Heart left ventricle (tissue), 16 donors: ENCODE results near the gene SMARCA2. TPM values are rescaled to one million over a fixed set of nuclear protein-coding genes. Genes with fewer than 3 reads are reported as not detected.

Experiments
- ATAC-seq, 4 donors: fragments of 200-7000 bp; cut with Tn5 transposase; one replicate each; pipeline ENCODE4 v1.9.1; 2020 to 2022; ENCODE audit warnings: moderate library complexity in 4 of 4, mild to moderate bottlenecking in 3 of 4, moderate number of reproducible peaks in 1 of 4
- DNase-seq, 5 donors: peaks; one replicate each; pipeline ENCODE4 v3.0.0-alpha.2; 2020
- H3K27ac ChIP-seq, 12 donors: fragments of 200-600 bp; sonication (generic) in 4 of 12; one replicate each; pipeline versions ENCODE4 v1.5.0 to v1.8.0; 2016 to 2022; ENCODE audit warnings: mild to moderate bottlenecking in 2 of 12
- H3K27me3 ChIP-seq, 9 donors: fragments of 200-600 bp; sonication (generic) in 2 of 9; one replicate each; pipeline versions ENCODE4 v1.5.1 to v1.8.0; 2016 to 2022; ENCODE audit warnings: mild to moderate bottlenecking in 3 of 9
- H3K36me3 ChIP-seq, 9 donors: fragments of 200-600 bp; sonication (generic) in 2 of 9; one replicate each; pipeline versions ENCODE4 v1.5.0 to v1.8.0; 2018 to 2022; ENCODE audit warnings: mild to moderate bottlenecking in 2 of 9
- H3K4me1 ChIP-seq, 12 donors: fragments of 200-600 bp; sonication (generic) in 4 of 12; one replicate each; pipeline versions ENCODE4 v1.5.0 to v1.8.0; 2016 to 2022; ENCODE audit warnings: mild to moderate bottlenecking in 3 of 12
- H3K4me3 ChIP-seq, 12 donors: fragments of 200-600 bp; sonication (generic) in 4 of 12; one replicate each; pipeline versions ENCODE4 v1.5.0 to v1.8.0; 2017 to 2022; ENCODE audit warnings: mild to moderate bottlenecking in 9 of 12, moderate library complexity in 4 of 12
- H3K9me3 ChIP-seq, 12 donors: fragments of 200-600 bp; sonication (generic) in 4 of 12; one replicate each; pipeline versions ENCODE4 v1.5.0 to v1.8.0; 2016 to 2022; ENCODE audit warnings: mild to moderate bottlenecking in 1 of 12
- POLR2A ChIP-seq, 2 donors: fragments of 450-650 bp; IDR thresholded peaks; one replicate each; pipeline ENCODE4 v1.6.1; 2017; ENCODE audit warnings: antibody characterized with exemption in 2 of 2, mild to moderate bottlenecking in 2 of 2, moderate library complexity in 2 of 2
- WGBS, 4 donors: extraction: QIAGEN DNeasy Blood & Tissue Kit in 2 of 4; methylation state at CpG; one replicate each; pipeline versions ENCODE4 v1.1.5 to v1.1.7; 2013 to 2018; 5-methylcytosine and 5-hydroxymethylcytosine counted together
- intact Hi-C, 10 donors: fragments of 100-400 bp; cut with DNase I; formaldehyde crosslinking; loops; one replicate each; pipeline versions ENCODE4 v1.11.1 to v1.14.2; 2022
- polyA plus RNA-seq, 2 donors: library from polyadenylated mRNA; stranded (reverse); fragments of 200-250 nt; gene quantifications; one replicate each; pipeline ENCODE4 v1.2.3, GENCODE V29; 2013
- total RNA-seq, 9 donors: library from RNA; depleted of rRNA in 2 of 9; stranded (reverse); fragments of >200 nt in 2 of 9; fragmentation: NEBNext Ultra II Directional in 3 of 9; extraction: Animal tissue kit (Norgen Biotek cat#: 25700) in 3 of 9; gene quantifications; one replicate each; pipeline versions ENCODE4 v1.1.0 to v1.2.4, GENCODE V29; 2016 to 2023
- TF ChIP-seq, protein P1 (sequence below), 12 donors: fragments of 200-600 bp; sonication (generic) in 4 of 12; IDR thresholded peaks; one replicate each; pipeline versions ENCODE4 v1.5.0 to v1.8.0; 2018 to 2022; ENCODE audit warnings: antibody characterized with exemption in 12 of 12, mild to moderate bottlenecking in 5 of 12
- donor health status: ischemic (EF 13 %, LVEDD 7.1; RV severe dilation, severe dysfunction).
- donor health status: healthy with polysubstance abuse.
- donor health status: DM: no; HTN: yes; CAD: no.
- donor health status: DM: no; HTN: no; CAD: no.
- donor health status: ischemic (EF 25% LVEDD 6.9; RV normal size, moderate dysfunction).
- donor health status: ischemic (EF 25% LVEDD 5.7; RV mildly dilated, moderate dysfunction).
- donor health status: healthy.
- donor health status: DM: yes; HTN: yes; CAD: no.
- donor health status: ischemic (EF 35%, LVEDD 5.7; RV mildly dilated, moderate dysfunction).
- donor health status: nonischemic (EF 11% LVEDD 7.7; RV severe dilation, severe dysfunction).
- donor health status: DM: yes; HTN: yes; CAD: no.
- donor health status: PGD.
- donor health status: ischemic (EF 29% LVEDD 5.4; RV normal size, mild dysfunction).
- donor health status: nonischemic (EF 23%, LVEDD 6.1; RV moderate dilation, normal function).

SMARCA2 gene
- total and polyA plus RNA-seq, 11 donors, result 29.3 to 149 (median 103) TPM

DNA sequence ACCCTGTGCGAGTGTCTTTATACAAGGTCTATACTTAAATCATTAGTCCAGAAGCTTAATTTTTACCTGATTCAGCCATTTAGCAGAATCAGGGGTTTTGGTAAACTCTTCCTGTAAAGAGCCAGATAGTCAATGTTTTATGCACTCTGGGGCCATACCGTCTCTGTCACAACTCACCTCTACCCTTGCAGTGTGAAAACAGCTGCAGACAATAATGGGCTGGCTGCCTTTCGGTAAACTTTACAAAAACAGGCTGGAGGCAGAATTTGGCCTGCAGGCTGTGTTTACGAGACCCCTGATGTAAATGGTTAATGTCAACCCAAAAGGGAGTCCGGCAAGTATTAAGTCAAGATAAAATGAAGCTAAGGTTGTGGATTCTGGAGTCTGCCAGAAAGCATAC lies 32.8 kb downstream of the SMARCA2 start:
- 91 to 95% (median 93%) methylated on average over 5 of the region's 5 CpGs for WGBS, 4 donors
- ATAC-seq, result no peak

DNA sequence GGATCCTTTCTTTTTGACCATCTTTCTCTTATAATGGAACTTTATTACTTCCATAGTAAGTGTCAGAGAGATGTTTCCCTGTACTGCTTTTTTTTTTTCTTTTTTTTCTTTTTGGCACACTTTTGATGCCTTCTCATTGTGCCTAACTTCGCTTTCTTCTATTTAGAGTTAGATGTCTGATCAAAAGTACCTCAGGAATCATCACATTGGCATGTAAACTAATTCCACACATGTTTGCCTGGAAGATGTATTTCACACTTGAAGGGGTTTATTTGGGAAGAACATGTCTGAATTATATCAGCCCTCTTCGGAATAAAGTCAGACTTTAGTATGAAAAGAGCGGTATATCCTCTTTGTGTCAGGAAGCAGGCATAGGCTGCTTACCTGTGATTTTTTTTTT lies 35.1 kb downstream of the SMARCA2 start:
- intact Hi-C loops, result loop anchor here in 2 of 10 donors (5.0 kb wide), 1 partner anchor 33 kb away; the partner anchor contains the start of gene SMARCA2 (in 2 of the 2)
- ATAC-seq (no peak), DNase-seq (no peak)
- Histone ChIP-seq H3K4me3 (no peak overlapping the region), H3K9me3 (no peaks in the 10 kb centered on the region), H3K4me1 (peaks cover 0 to 20% (median 0%) of the 10 kb centered on the region in 12 donors), H3K36me3 (peaks cover 0 to 65% (median 36%) of the 10 kb centered on the region in 9 donors), H3K27me3 (no peaks in the 10 kb centered on the region), H3K27ac (no peak overlapping the region)
- 73 to 85% (median 83%) methylated on average over 3 of the region's 3 CpGs for WGBS, 4 donors
- no peak for TF ChIP-seq POLR2A (IDR thresholded peaks at IDR 0.05)
- TF ChIP-seq, protein P1, sequence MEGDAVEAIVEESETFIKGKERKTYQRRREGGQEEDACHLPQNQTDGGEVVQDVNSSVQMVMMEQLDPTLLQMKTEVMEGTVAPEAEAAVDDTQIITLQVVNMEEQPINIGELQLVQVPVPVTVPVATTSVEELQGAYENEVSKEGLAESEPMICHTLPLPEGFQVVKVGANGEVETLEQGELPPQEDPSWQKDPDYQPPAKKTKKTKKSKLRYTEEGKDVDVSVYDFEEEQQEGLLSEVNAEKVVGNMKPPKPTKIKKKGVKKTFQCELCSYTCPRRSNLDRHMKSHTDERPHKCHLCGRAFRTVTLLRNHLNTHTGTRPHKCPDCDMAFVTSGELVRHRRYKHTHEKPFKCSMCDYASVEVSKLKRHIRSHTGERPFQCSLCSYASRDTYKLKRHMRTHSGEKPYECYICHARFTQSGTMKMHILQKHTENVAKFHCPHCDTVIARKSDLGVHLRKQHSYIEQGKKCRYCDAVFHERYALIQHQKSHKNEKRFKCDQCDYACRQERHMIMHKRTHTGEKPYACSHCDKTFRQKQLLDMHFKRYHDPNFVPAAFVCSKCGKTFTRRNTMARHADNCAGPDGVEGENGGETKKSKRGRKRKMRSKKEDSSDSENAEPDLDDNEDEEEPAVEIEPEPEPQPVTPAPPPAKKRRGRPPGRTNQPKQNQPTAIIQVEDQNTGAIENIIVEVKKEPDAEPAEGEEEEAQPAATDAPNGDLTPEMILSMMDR (IDR thresholded peaks at IDR 0.05), result no peak

More for the DNA sequence above, 32.8 kb downstream of the SMARCA2 start:
- TF ChIP-seq, protein P1 (IDR thresholded peaks at IDR 0.05), result no peak
- TF ChIP-seq POLR2A (IDR thresholded peaks at IDR 0.05), result no peak
- DNase-seq, result no peak
- Histone ChIP-seq H3K36me3 (peaks cover 0 to 81% (median 48%) of the 10 kb centered on the region in 9 donors), H3K4me3 (no peak overlapping the region), H3K27me3 (no peaks in the 10 kb centered on the region), H3K9me3 (no peaks in the 10 kb centered on the region), H3K27ac (no peak overlapping the region), H3K4me1 (peaks cover 0 to 23% (median 1%) of the 10 kb centered on the region in 12 donors)
- intact Hi-C loops, result no loop called here

DNA sequence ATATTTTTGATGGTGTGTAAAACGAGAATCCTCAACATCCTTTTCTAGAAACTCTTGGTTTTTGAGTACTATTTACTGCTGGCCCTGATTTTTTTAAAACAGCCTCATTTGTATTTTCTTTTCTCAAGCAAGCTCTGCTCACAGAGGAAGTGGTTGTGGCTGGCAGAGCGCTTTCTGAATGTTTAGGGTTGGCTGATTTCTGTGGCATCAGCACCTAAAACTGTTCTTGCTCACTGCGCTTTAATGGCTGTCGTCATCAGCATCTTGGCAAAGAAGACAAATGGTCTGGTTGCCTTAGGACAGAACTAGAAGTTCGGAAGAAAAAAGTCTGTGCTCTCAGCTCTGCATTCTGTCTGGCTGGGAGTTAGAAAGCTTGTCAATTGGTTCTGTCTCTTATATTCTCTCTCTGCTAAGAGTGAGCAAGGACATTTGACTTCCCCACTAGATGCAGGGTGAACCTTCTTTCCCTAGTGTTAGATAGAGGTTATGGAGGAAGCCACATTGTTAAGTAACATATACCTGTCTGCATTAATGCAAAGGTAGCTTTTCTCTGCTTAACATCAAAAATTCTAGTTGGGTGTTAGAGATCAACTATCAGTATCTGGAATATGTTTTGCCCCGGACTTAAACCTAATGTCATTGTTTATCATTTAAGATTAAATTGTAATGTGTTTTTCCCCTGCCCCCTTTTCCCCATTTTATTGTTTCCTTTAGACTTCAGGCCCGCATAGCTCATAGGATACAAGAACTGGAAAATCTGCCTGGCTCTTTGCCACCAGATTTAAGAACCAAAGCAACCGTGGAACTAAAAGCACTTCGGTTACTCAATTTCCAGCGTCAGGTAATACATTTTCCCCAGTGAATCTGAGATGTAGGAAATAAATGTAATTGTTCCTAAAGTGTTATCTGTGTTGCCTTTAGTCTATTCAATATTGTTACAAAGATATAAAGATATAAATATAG lies 39.0 kb downstream of the SMARCA2 start:
- intact Hi-C loops, result loop anchor here in 2 of 10 donors (5.0 kb wide), 1 partner anchor 37 kb away; the partner anchor contains the start of gene SMARCA2 (in 2 of the 2)
- peak in 2 of 4 donors; percentile 50 for ATAC-seq
- 71 to 78% (median 75%) methylated on average over 10 of the region's 10 CpGs for WGBS, 4 donors
- no peak for DNase-seq
- no peak overlapping the region for H3K4me3 ChIP-seq
- peak overlapping the region in 2 of 12 donors; percentile 58 to 66 for H3K27ac ChIP-seq
- TF ChIP-seq, protein P1 (IDR thresholded peaks at IDR 0.05), result no peak
- no peak for TF ChIP-seq POLR2A (IDR thresholded peaks at IDR 0.05)
- peaks cover 0 to 20% (median under 1%) of the 10 kb centered on the region in 12 donors for H3K4me1 ChIP-seq
- no peaks in the 10 kb centered on the region for H3K27me3 ChIP-seq
- H3K36me3 ChIP-seq, result peaks cover 0 to 74% (median 61%) of the 10 kb centered on the region in 9 donors
- no peaks in the 10 kb centered on the region for H3K9me3 ChIP-seq

DNA sequence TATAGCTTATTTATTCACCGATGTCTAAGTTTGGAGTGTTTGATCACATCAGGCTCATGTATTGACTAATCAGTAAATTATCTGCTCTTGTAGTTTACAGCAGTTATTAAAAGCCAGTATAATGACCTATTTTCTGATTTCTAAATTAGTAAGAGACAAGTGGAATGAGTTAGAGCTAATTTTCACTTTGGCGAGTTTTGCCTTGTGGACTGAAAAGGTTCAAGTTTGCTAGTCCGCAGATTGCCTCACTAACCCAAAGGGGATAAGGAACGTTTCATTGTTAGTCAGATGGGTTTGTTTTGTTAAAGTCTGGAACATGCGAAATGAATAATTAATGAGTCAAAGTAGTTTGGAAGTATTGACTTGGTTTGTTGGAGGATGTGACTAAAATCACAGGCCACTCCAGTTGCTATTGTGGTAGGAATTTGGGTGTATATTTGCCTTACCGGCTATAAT lies 40.1 kb downstream of the SMARCA2 start:
- no peak for DNase-seq
- H3K27me3 ChIP-seq, result no peaks in the 10 kb centered on the region
- 91 to 95% (median 94%) methylated on average over 6 of the region's 6 CpGs for WGBS, 4 donors
- TF ChIP-seq POLR2A (IDR thresholded peaks at IDR 0.05), result no peak
- TF ChIP-seq, protein P1 (IDR thresholded peaks at IDR 0.05), result no peak
- H3K9me3 ChIP-seq, result no peaks in the 10 kb centered on the region
- H3K27ac ChIP-seq, result peak overlapping the region in 2 of 12 donors; percentile 58 to 66
- H3K4me1 ChIP-seq, result peaks cover 0 to 19% (median 2%) of the 10 kb centered on the region in 12 donors
- H3K36me3 ChIP-seq, result peaks cover 0 to 73% (median 65%) of the 10 kb centered on the region in 9 donors
- no peak for ATAC-seq
- no peak overlapping the region for H3K4me3 ChIP-seq
- intact Hi-C loops, result no loop called here
